K562 (cell line): ENCODE results near the gene DDX23. TPM values are rescaled to one million over a fixed set of nuclear protein-coding genes. Genes with fewer than 3 reads are reported as not detected.

Experiments
- BHLHE40 ChIP-seq: IDR thresholded peaks from 2 replicates; pipeline ENCODE4 v1.6.1; 2011; ENCODE audit warnings: low read length, improper control_type of control experiment
- DDX20 ChIP-seq: fragments of 450-650 bp; IDR thresholded peaks from 2 replicates; pipeline ENCODE4 v1.6.1; 2016; ENCODE audit warnings: missing genetic modification characterization, low read depth, mild to moderate bottlenecking, missing compliant biosample characterization, moderate library complexity
- EGR1 ChIP-seq: fragments of 450-650 bp; conservative IDR thresholded peaks from 2 replicates; pipeline ENCODE4 v1.6.1; 2017; ENCODE audit warnings: mild to moderate bottlenecking
- FOXK2 ChIP-seq, 2 experiments: fragments of 450-650 bp; IDR thresholded peaks in 1 of 2; conservative IDR thresholded peaks in 1 of 2; 2 replicates each; pipeline ENCODE4 v1.6.1; 2016; ENCODE audit warnings: low read depth in 2 of 2, mild to moderate bottlenecking in 1 of 2
- ILF3 ChIP-seq: fragments of 450-650 bp; IDR thresholded peaks from 2 replicates; pipeline ENCODE4 v1.6.1; 2018; ENCODE audit warnings: antibody characterized with exemption, mild to moderate bottlenecking, moderate library complexity, borderline replicate concordance
- KLF6 ChIP-seq: fragments of 250-450 bp; sonication (Bioruptor Pico); IDR thresholded peaks from 2 replicates; pipeline ENCODE4 v1.4.0; 2020; ENCODE audit warnings: mild to moderate bottlenecking, moderate library complexity, borderline replicate concordance
- NCOA2 ChIP-seq, 2 experiments: fragments of 450-650 bp; IDR thresholded peaks; 2 replicates each; pipeline ENCODE4 v1.6.1; 2018; ENCODE audit warnings: mild to moderate bottlenecking in 2 of 2, moderate library complexity in 1 of 2; ENCODE audit not compliant: partially characterized antibody in 2 of 2
- RB1 ChIP-seq: fragments of 450-650 bp; IDR thresholded peaks from 2 replicates; pipeline ENCODE4 v1.6.1; 2017; ENCODE audit warnings: low read depth, mild to moderate bottlenecking
- SMAD4 ChIP-seq: fragments of 250-450 bp; sonication (Bioruptor Pico); conservative IDR thresholded peaks from 2 replicates; pipeline ENCODE4 v1.8.0; 2021; ENCODE audit warnings: inconsistent platforms, mild to moderate bottlenecking, moderate library complexity
- TEAD1 ChIP-seq, 2 experiments: fragments of 450-650 bp in 1 of 2; sonication (generic) in 1 of 2; formaldehyde crosslinking; IDR thresholded peaks; 2 replicates each; pipeline versions ENCODE4 v1.4.0 to v1.8.0; 2020 to 2022; ENCODE audit warnings: mild to moderate bottlenecking in 2 of 2, missing genetic modification reagents in 1 of 2
- XRCC3 ChIP-seq: fragments of 450-650 bp; IDR thresholded peaks from 2 replicates; pipeline ENCODE4 v1.6.1; 2017; ENCODE audit warnings: mild to moderate bottlenecking, moderate library complexity
- ZBTB7A ChIP-seq: IDR thresholded peaks from 2 replicates; pipeline ENCODE4 v1.6.1; 2011; ENCODE audit warnings: low read depth, mild to moderate bottlenecking, low read length, moderate library complexity, borderline replicate concordance; ENCODE audit not compliant: control insufficient read depth
- ZNF134 ChIP-seq: fragments of 250-450 bp; sonication (Bioruptor Pico); conservative IDR thresholded peaks from 2 replicates; pipeline ENCODE4 v1.4.0; 2020
- ZNF586 ChIP-seq: fragments of 450-650 bp; formaldehyde crosslinking; conservative IDR thresholded peaks from 2 replicates; pipeline ENCODE4 v1.4.0; 2020; ENCODE audit warnings: mild to moderate bottlenecking, moderate library complexity
- ZNF76 ChIP-seq: fragments of 250-450 bp; sonication (Bioruptor Pico); IDR thresholded peaks from 2 replicates; pipeline ENCODE4 v1.4.0; 2020; ENCODE audit warnings: mild to moderate bottlenecking, moderate library complexity, borderline replicate concordance
- polyA plus RNA-seq, 8 experiments: library from polyadenylated mRNA; depleted of rRNA in 4 of 8; stranded (reverse) in 5 of 8; unstranded in 3 of 8; fragments of >200 nt; fragmentation: Nextera tagmentation in 2 of 8; fragmentation: Illumina TruSeq in 1 of 8; extraction: Ambion mirVana in 2 of 8; extraction: Trizol in 1 of 8; gene quantifications; 2 replicates each; pipeline versions ENCODE4 v1.2.1 to v1.2.3, GENCODE V29; 2011 to 2014; ENCODE audit warnings: inconsistent platforms in 1 of 8, missing spikeins in 1 of 8
- total RNA-seq, 7 experiments: library from RNA; depleted of rRNA in 6 of 7; stranded (reverse); fragments of >200 nt in 6 of 7; fragmentation: Illumina TruSeq in 2 of 7; extraction: Trizol in 2 of 7; gene quantifications; 2 replicates each; pipeline versions ENCODE4 v1.2.1 to v1.2.3, GENCODE V29; 2011 to 2021; ENCODE audit warnings: low replicate concordance in 1 of 7
- TF ChIP-seq, protein P1 (sequence below): fragments of 250-450 bp; sonication (Bioruptor Pico); IDR thresholded peaks from 2 replicates; pipeline ENCODE4 v1.8.0; 2022; ENCODE audit warnings: moderate library complexity, mild to moderate bottlenecking, inconsistent platforms
- TF ChIP-seq, protein P2 (sequence below): sonication (generic); formaldehyde crosslinking; IDR thresholded peaks from 2 replicates; pipeline ENCODE4 v1.8.0; 2022; ENCODE audit warnings: missing genetic modification reagents, mild to moderate bottlenecking, moderate library complexity, borderline replicate concordance

The DDX23 gene
- total and polyA plus RNA-seq, 9 of the 15 experiments (the other 6 are each of a cell fraction or from before 2014, with no cell fraction given), result 32.4 to 138 (median 104) TPM

DNA sequence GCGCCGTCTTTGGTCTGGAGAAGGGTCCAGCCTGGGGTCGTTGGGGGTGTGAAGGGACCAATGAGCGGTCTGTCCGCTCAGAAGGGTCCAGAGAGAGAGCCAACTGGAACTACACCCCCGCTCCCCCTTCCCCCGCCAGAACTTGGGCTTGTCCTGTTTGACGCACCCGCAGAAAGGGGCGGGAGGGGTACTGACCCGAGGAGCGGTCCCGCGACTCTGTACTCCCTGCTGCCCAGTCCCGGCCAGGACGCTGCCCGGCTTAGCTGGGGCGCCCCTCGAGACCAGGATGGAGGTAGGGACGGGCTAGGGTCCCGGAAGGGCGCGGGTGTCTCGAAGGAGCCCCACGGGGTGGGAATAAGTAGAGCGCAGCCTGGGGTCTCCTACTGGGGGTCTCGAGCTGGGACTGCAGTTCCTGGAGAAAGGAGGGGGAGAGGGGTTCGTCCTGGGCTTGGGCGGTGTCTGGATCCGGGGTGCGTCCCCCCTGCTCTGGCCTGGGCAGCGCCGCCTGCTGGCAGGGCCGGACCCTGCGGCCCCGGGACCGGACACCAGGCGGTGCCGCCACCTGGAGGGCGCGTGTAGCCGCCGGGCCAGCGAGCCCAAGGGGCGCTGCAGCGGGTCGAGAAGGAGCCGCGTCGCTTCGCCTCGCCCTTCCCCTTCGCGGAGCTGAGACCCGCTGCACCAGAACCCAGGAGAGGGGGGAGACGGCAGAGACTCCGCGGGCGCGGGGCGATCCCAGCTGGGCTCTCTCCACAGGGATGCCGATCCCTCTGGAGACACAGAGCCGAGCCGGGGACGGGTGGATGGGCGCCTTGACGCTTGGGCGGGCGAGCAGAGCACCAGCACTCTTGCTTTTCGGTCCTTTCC is 37.5 kb downstream of the DDX23 start (continued):
- TF ChIP-seq NCOA2 (IDR thresholded peaks at IDR 0.05; ENCODE audit: partially characterized antibody in 2 of 2) (no peak), ZNF134 (CRISPR knock-in tag) (no peak), ZNF76 (CRISPR knock-in tag) (no peak), BHLHE40 (peak; percentile 58; the same call in 1 of the 2 replicates), DDX20 (tag) (no peak), SMAD4 (CRISPR knock-in tag) (peak; percentile 84), FOXK2 (conservative IDR thresholded peaks at IDR 0.05 in 1 of 2, IDR thresholded peaks at IDR 0.05 in 1 of 2; ENCODE audit: low read depth in 2 of 2) (peak; percentile 25 to 26; a peak in 2 of 4 replicates), XRCC3 (no peak), KLF6 (CRISPR knock-in tag) (peak; percentile 12; the same call in 1 of the 2 replicates), ZBTB7A (peak; percentile 96), ZNF586 (CRISPR knock-in tag) (no peak), ILF3 (no peak; the same call in 1 of the 2 replicates), RB1 (peak; percentile 98), TEAD1 (CRISPR knock-in tag; IDR thresholded peaks at IDR 0.05) (peak; percentile 9 to 73; a peak in 2 of 4 replicates), EGR1 (peak; percentile 64)
- TF ChIP-seq, protein P1, sequence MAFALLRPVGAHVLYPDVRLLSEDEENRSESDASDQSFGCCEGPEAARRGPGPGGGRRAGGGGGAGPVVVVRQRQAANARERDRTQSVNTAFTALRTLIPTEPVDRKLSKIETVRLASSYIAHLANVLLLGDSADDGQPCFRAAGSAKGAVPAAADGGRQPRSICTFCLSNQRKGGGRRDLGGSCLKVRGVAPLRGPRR (CRISPR knock-in tag), result no peak
- TF ChIP-seq, protein P2, sequence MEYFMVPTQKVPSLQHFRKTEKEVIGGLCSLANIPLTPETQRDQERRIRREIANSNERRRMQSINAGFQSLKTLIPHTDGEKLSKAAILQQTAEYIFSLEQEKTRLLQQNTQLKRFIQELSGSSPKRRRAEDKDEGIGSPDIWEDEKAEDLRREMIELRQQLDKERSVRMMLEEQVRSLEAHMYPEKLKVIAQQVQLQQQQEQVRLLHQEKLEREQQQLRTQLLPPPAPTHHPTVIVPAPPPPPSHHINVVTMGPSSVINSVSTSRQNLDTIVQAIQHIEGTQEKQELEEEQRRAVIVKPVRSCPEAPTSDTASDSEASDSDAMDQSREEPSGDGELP (CRISPR knock-in tag), result peak; percentile 84
